ENCODE data around the gene KSR1.

The KSR1 gene

GRCh38 chr17:27558341-27558740 is 102.1 kb downstream of the KSR1 start:
- no peak for DNase-seq

- no peak for DNase-seq
Observed at GRCh38 chr17:27558842-27559505, 102.7 kb downstream of the KSR1 start.

DNA sequence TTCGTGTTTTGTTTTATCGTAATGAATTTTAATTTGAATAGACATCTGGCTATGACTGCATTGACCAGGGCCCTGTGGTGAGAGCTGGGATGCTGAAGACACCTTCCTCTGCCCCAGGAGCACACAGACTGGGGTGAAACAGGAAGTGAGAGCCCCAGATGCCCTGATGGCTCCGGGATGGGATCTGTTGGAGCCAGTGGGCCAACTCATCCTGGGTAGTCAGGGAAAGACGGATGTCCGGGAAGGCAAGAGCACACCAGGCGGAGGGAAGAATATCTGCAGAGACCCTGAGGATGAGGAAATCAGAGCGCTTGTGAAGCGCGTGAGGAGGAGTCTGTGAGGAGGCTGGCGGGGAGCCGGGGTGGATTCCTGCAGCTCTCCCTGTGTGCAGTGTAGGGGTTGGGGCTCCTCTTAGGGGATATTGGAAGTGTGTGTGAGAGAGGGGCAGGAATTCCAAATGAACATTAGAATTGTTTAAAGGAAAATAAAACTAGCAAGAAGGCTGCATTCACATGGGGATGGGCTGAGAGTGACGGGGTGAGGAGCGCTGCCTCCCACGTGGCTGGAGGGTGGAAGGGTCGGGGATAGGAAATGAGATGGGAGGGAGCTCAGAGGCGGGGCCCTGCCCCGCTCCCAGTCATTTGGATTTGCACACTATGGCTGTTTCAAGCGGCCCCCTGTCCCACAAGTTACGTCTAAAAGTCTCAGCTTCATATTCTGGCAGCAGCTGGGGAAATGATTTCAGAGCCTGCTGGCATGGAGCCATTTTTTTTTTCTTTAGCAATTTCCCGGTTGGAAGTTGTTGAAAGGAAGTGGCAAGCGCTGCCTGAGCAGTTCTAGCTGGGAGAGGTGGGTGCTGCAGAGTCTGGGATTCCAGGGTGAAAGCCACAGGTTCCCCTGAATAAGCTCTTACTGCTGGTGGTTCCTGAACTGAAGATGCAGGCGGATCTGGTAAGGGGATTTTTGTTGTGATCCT is 103.5 kb downstream of the KSR1 start:
- DNase-seq = no peak

- no peak for DNase-seq
Observed at GRCh38 chr17:27560668-27561067, 104.4 kb downstream of the KSR1 start.

- no peak for DNase-seq
Observed at GRCh38 chr17:27562777-27563455, 106.7 kb downstream of the KSR1 start.

- no peak for DNase-seq
Observed at GRCh38 chr17:27563532-27563931, 107.3 kb downstream of the KSR1 start.

DNA sequence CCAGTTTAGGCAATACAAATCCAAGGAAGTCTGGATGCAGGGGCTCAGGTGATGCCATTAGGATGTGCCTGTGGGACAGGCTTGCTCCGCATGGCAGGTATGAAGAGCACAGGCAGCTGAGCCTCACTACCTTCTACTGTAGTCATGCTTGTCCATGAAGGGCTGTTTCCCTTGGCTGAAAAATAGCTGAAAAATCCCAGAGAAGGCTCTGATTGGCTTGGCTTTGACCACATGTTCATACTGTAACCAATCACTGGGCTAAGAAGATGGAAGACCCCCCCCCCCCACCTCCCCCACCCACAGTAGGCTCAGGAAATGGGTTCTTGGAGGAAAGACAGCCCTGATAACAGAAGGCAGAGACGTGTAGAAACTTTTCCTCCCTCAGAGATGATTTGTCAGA is 108.2 kb downstream of the KSR1 start:
- DNase-seq = peak; percentile 24

DNA sequence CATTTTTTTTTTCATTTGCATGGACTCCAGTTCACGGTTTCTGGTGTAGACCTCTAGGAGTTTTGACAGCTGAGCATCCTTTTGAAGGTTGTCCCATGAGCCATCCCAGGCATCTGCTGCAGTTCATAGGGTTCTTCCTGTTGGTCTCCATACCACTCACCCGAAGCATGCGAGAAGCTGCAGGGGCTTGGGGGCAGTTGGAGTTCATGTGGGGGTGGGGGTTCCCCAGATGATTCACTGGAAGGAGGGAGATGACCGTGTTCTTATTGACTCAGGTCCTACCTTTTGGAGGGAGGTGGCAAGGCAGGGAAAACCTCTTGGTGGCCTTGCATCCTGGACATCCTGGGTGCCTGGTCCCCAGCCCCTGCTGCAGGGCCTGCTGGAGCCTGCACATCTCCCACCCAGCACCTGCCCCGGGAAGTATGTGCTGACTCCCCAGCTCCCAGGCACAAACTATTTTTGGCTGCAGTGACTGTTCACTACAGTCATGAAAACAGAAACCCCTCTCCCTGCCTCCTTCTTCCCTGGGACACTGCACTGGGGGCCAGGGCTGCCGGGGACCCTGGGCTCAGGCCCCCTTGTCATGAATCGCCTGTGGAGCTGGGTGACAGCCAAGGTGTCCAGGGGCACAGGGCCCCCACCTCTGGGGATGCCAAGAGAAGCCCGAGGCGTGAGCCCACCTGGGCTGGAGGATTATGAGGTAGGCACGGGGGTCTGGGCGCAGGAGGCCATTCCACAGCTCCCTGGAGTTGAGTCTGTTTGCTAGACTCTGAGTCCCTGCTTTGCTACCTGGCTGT is 109.8 kb downstream of the KSR1 start:
- no peak for DNase-seq

DNA sequence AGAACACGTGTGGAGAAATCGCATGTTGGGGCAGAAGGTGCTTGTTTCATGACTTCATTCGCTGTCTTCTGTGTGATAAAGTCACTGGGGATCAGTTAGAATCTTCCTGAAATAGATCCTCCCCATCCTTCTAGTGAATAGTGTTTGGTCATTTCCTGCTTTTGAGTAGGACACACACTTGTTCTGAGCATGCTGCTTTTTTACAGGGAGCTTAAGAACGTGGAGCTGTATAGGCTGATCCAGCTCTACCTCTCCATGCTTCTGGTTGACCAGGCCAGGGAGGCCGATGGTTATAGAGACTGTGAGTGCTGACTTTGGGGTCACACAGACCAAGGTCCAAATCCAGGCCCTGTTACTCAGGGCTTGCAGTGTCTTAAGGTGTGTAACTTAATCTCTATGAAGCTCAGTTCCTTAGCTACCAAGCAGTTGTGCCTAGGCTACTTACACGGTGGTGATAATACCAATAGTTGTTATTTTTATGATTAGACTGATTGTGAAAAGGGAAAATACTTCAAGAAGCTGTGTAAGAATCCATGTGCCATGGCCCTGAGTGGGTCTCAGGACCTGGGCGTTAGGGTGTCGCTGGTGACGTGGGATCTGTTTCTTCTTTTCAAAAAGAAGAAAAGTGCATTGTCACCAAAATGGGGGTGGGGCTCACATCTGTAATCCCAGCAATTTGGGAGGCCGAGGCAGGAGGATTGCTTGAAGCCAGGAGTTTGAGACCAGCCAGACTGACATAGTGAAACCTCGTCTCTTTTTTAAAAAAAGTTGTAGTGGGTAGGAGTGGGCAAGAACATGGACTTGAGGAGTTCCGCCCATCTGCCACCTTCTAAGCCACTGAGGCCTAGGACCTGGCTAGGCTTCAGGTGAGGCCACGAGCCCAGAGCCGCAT is 110.7 kb downstream of the KSR1 start:
- DNase-seq = no peak

DNA sequence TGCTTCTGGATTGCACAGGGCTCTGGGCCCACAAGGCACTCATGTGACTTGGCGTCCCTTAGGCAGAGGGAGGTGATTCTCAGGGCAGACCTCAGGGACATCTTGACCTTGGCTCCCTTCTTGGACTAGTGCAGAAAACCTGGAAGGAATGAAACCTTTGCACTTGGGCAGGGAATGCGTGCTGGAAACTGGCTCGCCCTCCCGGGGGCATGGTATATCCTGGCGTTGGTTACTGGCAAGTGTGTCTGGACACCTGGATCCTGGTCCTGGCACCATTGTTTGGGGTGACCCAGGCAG is 111.3 kb downstream of the KSR1 start:
- DNase-seq = no peak

GRCh38 chr17:27568216-27568615 is 112.0 kb downstream of the KSR1 start:
- DNase-seq = no peak

- DNase-seq = no peak
Observed at GRCh38 chr17:27568811-27569210, 112.6 kb downstream of the KSR1 start.

- peak; percentile 71 for DNase-seq
Observed at GRCh38 chr17:27569257-27569722, 113.0 kb downstream of the KSR1 start.

- DNase-seq = no peak
Observed at GRCh38 chr17:27569884-27570577, 113.8 kb downstream of the KSR1 start.

DNA sequence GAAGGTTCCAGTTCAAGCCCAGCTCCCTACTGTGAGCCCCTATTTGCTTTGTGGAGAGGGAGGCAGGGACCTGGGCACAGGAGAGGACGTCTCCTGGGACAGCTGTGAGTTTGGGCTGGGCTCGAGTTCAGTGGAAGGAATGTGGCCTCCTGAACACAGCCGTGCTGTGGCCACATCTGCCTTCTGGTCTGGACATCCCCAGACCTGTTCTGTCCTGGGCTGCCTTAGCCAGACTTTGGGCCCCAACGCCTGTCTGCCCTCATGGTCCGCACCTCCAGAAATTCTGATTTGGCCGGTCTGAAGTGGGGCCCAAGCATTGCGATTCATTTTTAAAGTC is 114.3 kb downstream of the KSR1 start:
- DNase-seq = no peak

GRCh38 chr17:27571563-27572352 is 115.5 kb downstream of the KSR1 start:
- DNase-seq = no peak

DNA sequence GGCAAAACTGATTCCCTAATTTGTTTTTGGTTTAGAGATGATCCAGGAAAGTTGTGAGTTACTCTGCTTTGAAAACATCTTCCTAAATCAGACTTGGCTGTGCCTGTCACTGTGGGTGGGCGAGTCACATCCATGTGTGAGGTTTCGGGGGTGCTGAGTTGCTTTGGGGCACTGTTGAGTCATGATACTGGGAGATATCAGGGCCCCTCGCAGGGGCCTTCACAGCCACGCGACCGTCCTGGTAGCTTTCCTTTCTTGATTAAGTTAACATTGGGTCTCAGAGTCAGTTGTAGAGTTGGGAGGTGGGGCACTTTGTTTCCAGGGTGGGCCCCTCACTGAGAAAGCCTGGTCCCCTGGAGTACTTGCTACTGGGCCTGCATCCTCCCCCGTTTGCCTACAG is 116.4 kb downstream of the KSR1 start:
- DNase-seq = no peak

DNA sequence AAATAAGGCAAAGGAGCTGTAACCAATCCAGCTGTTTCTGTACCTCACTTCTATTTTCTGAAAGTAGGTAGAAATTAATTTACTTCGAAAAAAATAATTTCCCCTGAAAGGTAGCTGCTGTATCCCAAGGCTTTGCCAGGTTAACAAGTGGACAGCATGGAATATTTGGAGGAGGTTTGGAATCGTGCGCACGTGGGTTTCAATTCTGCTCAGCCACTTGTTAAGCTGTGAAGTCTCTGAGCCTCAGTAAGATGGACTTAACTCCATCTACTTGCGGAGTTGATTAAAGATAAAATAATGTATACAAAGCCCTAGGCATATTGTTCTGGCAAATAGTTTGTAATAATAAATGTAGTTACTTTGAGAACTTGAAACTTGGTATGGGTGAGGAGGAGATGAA is 117.3 kb downstream of the KSR1 start:
- no peak for DNase-seq

DNA sequence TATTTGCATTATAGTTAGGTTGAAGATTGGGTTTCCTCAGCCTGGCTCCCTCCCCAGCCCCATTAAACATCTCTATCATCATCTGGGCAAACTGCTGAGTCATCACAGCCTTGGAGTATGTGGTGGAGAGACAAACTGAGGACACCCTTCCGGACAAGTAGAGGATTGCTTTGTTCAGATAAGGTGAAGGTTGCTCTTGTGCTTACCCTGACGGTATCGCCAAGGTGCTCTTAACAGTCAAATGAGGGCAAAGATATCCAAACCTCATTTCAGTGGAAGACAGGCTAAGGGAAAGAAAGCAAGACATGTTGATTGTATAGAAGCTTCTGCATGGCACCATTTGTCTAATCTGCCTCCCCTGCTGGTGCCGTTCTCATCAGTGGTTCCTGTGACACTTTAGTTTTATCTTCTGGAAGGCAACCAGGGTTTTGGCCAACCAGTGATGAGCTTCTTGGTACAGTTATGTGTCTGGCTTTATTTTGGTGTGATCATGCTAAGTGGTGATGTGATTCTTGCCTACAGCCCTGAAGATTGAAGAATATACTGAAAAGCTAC is 117.8 kb downstream of the KSR1 start:
- no peak for DNase-seq

Measured in NCI-H82 (cell line).